PC-9 (cell line): ENCODE measurements around the gene AQR.

ENCODE experiments used
- CTCF ChIP-seq: fragments of 200-600 bp; sonication (generic); conservative IDR thresholded peaks from 2 replicates; pipeline ENCODE4 v1.6.1; 2017; ENCODE audit warnings: mixed run types, antibody characterized with exemption, mild to moderate bottlenecking, moderate library complexity
- EZH2 ChIP-seq: fragments of 200-600 bp; sonication (generic); IDR thresholded peaks from 2 replicates; pipeline ENCODE4 v1.8.0; 2017; ENCODE audit warnings: antibody characterized with exemption, low read depth

- no peak for TF ChIP-seq CTCF
- TF ChIP-seq EZH2 = no peak
These were observed 151.0 kb downstream of the AQR start for GRCh38 chr15:34818526-34818925.
